ENCODE results near the gene PAQR3.
A peak's percentile ranks its signal among the peaks of the same experiment; 100 is the strongest.
"Not testable (repeated sequence)": the region's sequence is repeated elsewhere in the genome, so short reads cannot be mapped to it uniquely, and the experiment has no call there.

PAQR3 gene

DNA sequence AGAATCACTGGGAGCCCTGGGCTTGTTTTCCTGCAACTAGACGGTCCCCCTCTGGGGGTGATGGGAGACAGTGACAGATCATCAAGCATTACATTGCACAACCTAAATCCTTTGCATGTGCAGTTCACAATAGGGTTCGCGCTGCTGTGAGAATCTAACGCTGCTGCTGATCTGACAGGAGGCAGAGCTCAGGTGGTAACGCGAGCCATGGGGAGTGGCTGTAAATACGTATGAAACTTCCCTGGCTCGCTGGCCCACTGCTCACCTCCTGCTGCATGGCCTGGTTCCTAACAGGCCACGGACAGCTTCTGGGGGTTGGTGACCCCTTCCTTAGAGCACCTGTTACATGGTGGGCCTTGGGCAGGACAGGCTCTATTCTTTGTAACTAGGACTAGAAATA lies 10.4 kb downstream of the PAQR3 start:
- DNase-seq: no peak

DNA sequence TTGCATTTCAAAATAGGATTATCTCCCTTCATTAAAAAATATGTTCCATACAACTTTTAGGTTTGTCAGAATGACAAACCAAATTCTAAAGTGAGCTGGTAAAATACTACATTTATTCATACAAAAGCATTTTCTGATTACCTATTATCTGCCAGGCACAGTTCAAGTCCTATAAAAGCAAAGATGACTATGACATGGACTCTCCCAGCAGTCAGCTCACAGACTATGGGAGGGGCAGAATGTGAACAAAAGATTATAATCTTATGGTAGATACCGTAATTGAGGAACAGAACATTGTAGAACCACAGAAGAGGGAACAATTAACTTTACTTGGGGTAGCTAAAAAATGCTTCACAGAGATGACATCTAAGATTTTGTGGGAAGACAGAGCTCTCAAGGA lies 12.4 kb downstream of the PAQR3 start:
- DNase-seq: no peak

DNA sequence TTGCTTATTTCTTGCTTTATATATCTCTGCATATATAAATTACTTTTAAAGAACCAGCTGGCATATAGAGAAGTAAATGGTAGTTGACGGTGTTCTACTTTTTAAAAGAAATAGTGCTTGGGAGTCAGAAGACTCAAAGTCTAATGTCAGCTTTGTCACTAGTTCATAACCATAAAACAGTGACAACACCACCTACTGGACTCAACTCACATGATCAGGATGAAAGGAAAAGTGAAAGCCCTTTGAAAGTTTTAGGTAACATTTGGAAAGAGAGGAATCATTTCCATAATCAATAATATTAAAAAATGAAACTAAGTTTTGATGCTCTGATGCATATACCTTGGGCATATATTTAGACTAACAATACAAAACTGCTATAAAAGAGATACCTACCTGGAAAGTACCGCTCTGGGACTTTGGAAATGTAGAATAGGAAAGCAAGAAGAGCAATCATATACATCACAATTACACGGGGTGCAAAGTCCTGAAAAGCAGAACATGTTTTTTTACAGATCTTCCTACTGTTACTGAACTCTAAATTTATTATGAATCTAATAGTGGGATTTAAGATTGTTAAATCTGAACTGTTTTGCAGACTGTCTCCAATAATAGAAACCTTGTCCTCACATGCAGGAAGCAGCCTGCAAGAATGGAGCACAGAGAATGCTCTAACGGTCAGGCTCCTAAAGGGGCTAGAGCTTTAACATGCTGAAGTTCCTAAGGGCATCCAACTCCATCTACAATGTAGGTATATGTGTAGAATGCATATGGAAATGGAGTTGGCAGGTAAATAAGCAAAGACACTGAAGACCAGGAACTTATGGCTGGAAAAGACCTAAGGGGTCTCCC lies 15.6 kb downstream of the PAQR3 start:
- no peak for DNase-seq

DNA sequence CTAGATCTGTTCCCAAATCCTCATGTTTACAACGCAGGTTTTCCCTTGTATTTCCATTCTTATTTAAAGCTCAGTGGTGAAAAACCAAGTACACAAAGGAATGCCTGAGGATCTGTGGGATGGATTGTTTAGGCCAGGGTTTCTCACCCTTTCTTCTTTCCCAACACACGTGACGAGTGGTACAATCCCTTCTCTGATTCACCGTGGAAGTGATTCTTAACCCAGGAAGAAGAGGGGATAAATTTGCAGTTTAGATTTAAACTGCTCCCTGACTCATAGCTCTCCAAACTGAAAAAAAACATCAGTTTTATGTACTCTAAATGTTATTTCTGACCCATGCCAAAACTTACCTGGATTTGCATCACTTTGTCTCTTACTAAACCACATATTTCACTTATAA lies 17.0 kb downstream of the PAQR3 start:
- DNase-seq: no peak

DNA sequence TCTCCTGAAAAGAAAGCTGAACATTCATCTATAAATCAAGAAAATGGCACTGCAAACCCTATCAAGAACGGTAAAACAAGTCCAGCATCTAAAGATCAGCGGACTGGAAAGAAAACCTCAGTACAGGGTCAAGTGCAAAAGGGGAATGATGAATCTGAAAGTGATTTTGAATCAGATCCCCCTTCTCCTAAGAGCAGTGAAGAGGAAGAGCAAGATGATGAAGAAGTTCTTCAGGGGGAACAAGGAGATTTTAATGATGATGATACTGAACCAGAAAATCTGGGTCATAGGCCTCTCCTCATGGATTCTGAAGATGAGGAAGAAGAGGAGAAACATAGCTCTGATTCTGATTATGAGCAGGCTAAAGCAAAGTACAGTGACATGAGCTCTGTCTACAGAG lies 28.6 kb downstream of the PAQR3 start:
- DNase-seq: no peak

DNA sequence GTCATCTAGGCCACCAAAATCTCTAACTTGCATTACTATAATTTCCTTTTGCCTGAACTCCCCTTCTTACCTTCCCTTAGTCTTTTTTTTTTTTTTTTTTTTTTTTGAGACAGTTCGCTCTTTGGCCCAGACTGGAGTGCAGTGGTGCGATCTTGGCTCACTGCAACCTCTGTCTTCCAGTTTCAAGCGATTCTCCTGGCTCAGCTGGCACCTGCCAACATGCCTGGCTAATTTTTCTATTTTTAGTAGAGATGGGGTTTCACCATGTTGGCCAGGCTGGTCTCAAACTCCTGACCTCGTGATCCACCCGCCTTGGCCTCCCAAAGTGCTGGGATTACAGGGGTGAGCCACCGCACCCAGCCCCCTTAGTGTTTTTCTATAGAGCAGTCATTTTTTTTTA lies 30.3 kb downstream of the PAQR3 start:
- DNase-seq: not testable (repeated sequence)

DNA sequence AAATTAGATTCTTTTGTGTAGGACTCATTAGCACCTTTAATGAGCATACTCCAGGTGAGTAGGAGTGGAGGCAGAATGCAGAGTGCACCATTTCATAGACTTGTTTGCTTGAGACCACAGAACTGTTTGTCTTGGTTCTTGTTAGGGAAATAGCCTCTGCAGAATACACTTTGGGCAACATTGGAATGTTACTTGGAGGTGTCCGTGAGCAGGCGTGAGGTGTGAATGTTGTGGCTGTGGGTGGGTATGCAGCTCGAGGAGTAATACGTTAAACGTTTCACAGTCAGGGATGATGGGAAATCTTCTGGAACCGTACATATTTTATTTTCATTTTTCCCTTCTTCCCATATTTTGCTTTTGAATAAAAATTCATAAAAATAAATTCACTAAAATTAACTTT lies 31.6 kb downstream of the PAQR3 start:
- peak in 3 of 58 donors; percentile 4 to 32 (median 6) for DNase-seq

DNA sequence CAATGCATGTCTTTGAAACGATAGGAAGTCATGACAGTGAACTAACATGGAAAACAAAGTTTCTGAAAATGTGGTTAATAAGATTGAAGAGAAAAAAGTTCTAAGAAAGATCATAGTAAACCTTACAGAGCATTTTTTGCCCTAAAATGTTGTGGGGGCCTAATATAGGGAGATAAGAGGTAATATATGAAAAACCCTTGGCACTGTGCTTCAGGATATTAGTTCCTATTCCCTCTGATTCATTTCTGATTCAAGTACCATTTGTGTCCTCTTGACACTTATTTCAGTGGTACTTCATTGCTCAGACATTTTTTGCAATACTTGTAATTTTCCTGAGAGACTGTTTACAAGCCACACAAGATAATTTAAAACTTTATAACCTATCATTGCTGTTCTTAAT lies 35.1 kb downstream of the PAQR3 start:
- no peak for DNase-seq

DNA sequence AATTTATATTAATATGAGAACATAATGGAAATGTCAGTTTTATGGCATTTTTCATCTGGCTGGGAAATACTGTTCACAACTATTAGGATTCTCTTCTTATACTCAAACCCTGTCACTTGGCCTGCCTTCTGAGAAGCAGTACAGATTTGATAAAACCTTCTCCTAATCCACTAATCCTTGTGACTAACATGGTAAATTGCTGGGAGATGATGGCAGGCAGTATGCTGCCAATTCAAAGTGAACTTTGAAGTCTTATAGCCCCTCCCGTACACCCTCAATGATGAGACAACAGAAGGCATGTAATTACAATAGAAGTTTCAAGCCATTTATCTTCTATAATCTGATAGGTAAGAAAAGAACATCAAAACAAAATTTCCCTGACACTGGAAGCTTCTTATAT lies 36.9 kb downstream of the PAQR3 start:
- no peak for DNase-seq

DNA sequence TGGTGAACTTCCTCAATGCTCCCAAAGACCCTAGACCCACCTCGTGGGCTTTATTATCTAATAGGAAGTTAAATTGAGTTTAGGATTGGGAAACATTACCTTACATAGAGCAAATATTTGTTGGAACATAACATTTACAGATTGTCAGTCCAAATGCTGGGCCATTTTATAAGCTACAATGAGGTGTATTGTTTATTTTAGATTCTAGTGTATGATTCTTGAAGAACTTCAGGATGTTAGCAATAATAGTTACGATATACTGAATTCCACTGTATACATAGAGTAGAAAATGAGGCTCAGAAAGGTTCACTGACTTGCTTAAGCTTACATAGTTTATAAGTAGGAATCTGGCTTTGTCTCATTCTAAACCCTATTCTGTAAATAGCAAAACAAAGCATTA lies 37.4 kb downstream of the PAQR3 start:
- DNase-seq: no peak

DNA sequence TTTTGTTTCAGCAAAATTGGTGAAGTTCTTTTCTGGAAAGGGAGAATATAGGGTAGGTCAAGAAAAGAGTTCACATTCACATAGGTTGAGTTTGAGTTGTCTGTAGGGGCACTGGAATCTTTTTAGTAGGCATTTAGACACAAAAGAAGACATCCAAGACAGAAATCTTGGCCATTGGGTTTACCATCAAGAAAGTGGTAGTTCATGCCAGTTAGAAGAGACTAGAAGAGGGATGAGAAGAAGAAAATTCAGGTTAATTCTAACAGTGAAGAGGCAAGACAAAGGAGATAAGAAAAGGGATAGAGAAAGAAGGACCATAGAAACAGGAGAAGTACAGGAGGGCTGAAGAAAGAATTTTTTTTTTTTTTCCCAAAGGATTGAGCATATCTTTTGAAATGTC lies 39.9 kb downstream of the PAQR3 start:
- no peak for DNase-seq

DNA sequence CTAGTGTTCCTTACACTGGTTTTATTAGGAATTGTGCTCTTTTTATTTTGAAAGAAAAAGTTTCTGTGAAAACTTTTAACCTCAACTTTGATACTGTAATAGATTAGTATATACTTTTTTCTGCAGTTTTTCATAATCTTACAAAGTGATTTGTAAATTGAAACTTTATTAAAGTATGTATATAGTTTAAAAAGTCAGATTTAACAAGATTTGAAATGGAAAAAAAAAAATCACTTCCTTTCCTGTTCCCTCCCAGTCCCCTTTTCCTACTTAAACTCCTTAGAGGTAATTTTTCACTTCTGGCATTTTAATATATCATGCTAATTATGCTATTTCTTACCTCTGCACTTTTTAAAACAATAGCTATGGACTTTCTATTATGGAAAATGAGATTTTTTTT lies 49.3 kb downstream of the PAQR3 start:
- no peak for DNase-seq

DNA sequence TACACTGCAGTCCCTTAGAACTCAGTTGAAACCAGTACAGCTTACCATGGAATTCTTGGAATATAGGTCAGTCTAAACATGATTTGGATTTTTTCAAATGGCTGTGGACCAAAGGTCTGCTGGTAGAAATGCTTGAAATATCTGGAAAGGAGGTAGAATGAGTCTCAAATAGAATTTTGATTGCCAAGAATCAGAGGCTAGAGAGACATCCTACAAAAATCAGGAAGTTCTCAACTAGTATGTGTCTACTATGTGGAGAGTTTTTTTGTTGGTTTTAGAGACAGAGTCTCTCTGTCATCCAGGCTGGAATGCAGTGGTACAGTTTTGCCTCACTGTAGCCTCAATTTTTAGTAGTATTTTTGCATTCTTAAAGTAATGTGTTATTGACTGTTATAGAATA lies 53.6 kb downstream of the PAQR3 start:
- no peak for DNase-seq

DNA sequence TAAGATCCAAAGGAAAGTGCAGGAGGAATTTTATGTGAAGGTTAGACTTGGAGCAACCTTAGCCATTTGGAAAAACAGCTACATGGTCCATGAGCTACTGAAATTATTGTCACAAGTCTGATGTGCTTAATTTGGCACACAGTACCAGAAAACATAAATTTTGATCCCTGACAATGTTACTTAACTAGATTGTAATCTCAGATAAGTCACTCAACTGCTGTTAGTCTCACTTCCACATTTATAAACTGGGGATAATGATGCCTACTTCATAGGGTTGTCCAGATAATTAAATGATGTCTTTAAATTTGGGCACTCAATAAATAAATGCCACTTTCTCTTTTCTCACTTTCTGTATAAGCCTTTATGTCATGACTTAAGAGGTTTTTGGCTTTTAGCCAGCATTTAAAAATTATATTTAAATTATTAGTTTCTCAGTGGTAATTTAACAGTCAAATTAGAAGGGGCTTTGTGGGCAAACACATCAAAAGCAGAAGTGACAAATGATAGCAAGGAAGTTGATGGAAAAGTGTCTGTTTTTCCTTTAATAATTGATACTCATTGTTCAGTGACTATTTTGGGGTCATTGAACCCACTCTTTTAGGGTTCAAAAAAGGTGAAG lies 58.3 kb downstream of the PAQR3 start:
- no peak for DNase-seq

DNA sequence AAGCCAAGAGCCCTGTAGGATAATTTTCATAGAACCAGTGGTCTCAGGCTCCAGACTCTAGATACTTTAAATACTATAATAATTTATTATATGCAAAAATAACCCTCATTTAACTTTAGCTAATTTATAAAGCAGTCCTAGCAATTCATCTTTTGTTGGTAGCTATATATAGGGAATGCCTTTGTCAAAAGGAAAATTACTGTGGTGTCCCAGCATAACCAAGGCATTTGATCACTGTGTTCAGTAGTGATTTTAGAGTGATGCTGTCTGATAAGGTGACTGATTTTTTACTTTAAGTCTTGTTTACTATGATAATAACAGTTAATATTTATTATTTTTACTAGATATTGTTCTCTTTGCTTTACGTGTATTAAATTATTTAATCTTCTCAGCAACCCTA lies 61.2 kb downstream of the PAQR3 start:
- no peak for DNase-seq

DNA sequence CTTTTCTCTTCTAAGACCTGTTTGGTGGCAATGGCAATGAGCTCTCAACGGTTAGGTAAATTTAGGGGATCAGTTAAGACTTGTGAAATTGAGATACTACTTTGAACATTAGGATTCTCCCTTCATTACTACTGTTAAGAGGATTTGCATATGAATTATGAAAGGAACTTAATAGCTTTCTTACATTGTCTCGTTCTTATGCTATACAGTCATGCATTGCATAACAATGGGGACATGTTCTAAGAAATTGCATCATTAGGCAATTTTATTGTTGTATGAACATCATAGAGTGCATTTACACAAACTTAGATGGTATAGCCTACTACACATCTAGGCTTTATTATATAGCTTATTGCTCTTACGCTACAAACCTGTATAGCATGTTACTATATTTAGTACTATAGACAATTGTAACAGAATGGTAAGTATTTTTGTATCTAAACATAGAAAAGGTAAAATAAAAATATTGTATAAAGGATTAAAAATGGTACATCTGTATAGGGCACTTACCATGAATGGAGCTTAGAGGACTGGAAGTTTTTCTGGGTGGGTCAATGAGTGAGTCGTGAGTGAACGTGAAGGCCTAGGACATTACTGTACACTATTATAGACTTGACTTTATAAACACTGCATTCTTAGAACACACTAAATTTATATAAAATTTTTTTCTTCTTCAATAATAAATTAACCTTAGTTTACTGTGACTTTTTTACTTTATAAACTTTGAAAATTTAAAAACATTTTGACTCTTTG lies 62.5 kb downstream of the PAQR3 start:
- DNase-seq: no peak

DNA sequence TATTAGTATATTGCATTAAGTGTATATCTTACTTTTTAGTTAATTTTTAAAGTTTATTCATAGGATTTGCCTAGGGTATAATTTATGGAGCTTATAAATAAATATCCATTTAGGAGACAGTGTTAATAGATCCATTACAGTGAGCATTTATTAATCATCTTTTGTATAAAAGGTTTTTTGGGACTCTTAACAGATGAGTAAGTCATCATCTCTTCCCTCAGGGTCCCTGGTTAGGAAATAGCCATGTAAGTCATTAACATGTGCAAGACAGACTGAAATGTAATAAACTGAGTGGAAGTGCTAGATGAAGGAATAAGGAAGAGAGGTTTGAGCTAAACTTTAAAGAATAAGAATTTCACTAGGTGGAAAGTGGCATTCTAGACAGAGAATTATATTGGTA lies 69.2 kb downstream of the PAQR3 start:
- DNase-seq: no peak

DNA sequence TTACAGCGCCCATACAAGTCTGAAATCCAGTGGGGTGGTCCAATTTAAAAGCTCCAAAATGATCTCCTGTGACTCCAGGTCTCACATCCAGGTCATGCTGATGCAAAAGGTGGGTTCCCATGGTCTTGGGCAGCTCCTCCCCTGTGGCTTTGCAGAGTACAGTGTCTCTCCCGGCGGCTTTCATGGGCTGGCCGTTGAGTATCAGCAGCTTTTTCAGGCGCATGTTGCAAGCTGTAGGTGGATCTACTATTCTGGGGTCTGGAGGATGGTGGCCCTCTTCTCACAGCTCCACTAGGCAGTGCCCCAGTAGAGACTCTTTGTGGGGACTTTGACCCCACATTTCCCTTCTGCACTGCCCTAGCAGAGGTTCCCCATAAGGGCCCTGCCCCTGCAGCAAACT lies 70.5 kb downstream of the PAQR3 start:
- DNase-seq: not testable (repeated sequence)

DNA sequence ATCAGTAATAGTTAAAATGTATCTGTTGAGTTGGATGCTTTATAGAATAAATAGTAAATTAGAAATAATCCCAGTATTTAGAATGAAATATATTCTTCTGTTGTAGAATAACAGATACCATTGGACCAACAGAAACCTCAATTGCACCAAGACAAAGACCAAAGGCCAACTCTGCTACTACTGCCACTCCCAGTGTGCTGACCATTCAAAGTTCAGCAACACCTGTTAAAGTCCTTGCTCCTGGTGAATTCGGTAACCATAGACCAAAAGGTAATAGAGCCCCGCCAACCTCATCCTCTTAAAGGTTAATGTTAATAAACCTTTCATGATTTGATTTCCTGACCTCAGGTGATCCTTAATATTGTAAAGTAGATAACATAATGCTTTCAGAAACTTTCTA lies 73.8 kb downstream of the PAQR3 start:
- no peak for DNase-seq

DNA sequence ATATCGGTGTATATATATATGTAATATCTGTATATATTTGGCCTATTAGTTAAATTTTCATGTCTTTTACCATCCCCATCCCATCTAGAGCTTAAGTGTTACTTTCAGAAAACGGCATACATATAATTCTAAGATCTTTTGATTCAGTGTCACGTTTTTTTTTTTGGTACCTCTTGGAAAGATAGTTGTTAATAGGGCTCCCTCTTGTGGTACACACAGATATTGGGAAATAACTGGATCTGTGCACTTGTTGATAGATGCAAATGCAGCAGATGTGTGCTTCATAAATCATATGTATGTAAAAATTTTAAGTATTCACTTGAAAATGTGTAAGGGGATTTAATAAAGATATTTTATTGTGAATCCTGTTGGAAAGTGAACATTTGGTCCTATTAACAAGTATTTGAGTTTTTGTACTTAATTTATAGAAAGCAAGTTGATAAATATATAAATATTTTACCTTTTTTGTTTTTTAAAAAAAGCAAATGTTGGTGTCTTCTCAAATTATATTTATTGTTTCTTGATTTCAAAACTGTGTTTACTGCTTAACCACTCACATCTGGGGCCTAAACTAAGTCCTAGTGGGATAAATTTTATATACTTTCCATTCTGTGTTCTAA lies 74.7 kb downstream of the PAQR3 start:
- DNase-seq: peak in 4 of 58 donors; percentile 0 to 32 (median 14)

DNA sequence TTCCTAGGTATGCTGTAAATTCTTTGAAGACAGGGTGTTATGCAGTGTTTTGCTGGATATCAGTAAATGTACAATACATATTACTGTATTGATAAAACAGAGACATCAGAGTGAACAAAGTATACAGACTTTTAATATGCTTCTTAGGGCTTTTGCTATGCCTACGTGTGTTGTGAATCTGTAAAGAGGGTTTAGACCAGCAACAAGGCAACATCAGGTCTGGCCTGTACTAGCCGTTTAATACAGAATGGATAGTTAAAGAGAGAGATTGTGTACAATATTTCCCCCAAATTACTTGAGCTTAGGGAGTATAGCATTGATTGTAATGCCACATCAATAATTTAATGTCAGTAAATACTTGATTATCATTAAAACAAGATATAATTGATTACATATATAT lies 75.2 kb downstream of the PAQR3 start:
- DNase-seq: no peak

DNA sequence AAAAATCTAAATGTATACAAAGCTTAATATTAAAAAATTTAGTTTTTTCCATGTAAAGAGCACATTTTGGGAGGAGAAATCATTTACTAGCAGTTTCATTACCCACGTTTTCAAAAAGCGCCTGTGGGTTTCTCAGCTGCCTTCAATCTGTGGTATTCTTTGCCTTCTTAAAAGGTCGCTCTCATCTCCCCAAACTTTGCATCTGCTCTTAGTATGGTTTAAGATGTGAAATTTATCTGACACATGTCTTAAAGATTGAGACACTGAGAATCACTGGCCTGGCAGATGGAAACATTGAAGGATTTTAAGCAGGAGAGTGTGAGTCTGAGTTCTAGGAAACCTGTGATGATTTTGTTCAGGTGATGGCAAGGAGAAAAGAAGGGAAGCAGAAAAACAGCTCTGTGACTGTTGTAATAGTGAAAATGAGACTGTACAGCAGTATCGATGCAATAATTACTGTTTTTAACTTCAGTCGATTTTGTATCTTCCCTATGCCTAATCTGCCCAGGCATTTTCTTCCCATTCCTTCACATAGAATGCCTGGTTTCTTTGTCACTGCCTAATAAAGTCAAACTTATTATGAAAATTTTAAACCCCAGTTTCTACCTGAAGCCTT lies 75.9 kb downstream of the PAQR3 start:
- no peak for DNase-seq

Data from anterior cingulate cortex (tissue), 58 donors.